GM12865 (cell line): ENCODE data around the gene C2CD2.

Source experiments
- DNase-seq: peaks from one replicate; pipeline ENCODE4 v3.0.0; 2010; ENCODE audit warnings: low read depth
- H3K4me3 ChIP-seq: 2 replicates; pipeline ENCODE4 v1.5.1; 2011; ENCODE audit warnings: mild to moderate bottlenecking, low read depth, low read length, control low read depth
- TF ChIP-seq, protein P1 (sequence below): IDR thresholded peaks from 2 replicates; pipeline ENCODE4 v1.5.1; 2011; ENCODE audit warnings: low read length, control low read depth, low read depth, inconsistent platforms; ENCODE audit not compliant: insufficient read depth; ENCODE audit errors: missing control alignments

Gene C2CD2

DNA sequence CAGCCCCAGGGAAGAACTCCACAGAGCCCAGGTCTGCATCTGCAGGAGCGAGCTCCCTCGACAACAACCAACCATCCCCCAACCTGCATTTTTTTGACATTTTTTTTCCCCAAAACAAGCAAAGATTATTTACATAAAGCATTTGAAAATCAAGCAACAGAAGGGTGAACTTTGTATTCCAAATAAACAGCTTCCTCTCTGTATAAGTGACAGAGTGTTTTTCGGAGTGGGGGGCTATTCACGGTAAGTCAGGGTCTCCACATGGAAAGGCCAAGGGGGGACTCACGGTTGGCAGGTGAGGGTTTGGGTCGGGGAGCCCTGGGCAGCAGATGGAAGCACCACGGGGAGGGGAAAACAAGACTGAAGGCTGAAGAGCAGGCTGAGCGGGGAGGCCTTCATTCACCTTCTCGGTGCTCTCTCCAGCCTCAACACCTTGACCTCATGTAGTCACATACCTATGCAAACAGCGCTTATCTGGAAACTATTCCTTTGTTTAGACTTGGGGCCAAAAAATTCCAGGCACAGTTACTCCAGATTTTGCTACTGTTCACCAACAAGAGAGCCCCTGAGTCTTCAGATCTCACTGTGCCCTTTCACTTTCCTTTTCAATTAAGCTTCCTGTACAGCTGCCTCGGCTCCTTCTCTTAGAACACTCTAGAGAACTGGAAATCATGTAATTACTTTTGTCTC, 27.6 kb downstream of the C2CD2 start:
- H3K4me3 ChIP-seq: peak overlapping the region; percentile 92
- peak; percentile 78 for DNase-seq

DNA sequence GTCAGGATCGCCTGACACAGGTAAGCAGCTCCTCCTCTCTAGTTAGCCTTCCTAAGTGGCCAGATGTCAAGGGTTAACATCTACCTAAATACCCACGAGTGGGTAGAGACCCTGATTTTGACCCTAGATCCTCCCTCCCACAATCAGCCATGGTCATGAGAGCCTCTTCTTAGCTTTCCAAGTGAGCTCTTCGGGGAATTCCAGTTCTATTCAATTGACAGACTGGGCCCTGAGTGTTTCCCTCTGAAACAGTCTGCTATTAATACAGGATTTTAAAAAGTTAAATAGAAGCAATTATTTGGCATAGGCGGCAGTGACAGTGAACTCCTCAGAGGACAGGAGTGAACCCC, 28.1 kb downstream of the C2CD2 start:
- no peak for DNase-seq
- TF ChIP-seq, protein P1, sequence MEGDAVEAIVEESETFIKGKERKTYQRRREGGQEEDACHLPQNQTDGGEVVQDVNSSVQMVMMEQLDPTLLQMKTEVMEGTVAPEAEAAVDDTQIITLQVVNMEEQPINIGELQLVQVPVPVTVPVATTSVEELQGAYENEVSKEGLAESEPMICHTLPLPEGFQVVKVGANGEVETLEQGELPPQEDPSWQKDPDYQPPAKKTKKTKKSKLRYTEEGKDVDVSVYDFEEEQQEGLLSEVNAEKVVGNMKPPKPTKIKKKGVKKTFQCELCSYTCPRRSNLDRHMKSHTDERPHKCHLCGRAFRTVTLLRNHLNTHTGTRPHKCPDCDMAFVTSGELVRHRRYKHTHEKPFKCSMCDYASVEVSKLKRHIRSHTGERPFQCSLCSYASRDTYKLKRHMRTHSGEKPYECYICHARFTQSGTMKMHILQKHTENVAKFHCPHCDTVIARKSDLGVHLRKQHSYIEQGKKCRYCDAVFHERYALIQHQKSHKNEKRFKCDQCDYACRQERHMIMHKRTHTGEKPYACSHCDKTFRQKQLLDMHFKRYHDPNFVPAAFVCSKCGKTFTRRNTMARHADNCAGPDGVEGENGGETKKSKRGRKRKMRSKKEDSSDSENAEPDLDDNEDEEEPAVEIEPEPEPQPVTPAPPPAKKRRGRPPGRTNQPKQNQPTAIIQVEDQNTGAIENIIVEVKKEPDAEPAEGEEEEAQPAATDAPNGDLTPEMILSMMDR: no peak
- peak overlapping the region; percentile 92 for H3K4me3 ChIP-seq

More for the DNA sequence above, 27.6 kb downstream of the C2CD2 start:
- TF ChIP-seq, protein P1: no peak

DNA sequence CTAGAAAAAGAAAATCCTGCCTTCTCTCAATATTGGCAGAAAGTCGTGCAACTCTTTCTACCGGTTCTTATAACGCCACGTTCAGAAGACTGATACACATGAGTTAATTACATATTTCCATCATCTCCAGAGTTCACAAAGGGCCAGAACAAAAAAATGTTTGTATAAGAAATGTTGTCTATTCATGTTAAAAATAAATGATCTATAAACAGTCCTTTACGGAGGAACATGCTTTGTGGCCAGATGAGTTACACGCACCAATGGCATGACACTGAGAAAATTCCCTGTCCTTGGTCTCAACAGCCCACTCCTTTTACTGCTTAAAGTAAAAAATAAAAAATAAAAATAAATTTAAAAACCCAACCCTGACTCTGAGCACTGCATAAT, 29.5 kb downstream of the C2CD2 start:
- TF ChIP-seq, protein P1: no peak
- DNase-seq: no peak
- peak overlapping the region; percentile 10; the same call in 1 of the 2 replicates for H3K4me3 ChIP-seq

DNA sequence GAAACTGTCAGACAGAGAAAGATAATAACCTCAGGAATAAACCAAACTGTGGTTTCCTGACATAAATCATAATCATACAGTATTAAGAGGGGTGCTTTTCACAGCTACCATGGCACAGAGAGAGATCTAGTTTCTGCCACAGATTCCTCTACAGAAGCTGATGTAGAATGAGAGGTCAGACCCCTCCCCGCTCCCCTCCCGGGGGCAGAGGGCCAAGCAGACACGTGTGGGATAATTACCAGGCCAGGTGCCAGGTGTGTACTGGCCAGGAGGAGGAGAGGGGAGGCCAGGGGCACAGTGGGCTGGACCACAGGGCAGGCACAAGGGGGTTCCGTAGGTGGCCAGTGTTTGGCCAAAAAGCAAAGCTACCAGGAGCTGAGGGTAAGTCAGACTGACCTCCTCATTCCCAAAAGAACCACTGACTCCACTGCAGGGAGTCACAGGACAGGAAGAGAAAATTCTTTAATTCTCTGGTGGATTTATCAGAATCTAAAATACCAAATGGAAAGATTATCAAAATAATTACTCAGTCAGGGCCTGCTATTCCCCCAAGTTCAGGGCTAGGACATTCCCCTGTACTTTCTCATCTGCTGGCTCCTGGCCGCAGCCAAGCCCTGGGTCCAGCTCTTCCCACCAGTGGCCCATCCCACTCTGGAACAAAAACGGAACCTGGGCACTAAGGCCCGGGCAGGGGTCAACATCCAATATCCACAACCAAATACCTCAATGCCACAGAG, 30.0 kb downstream of the C2CD2 start:
- H3K4me3 ChIP-seq: no peak overlapping the region
- DNase-seq: no peak
- TF ChIP-seq, protein P1: no peak

DNA sequence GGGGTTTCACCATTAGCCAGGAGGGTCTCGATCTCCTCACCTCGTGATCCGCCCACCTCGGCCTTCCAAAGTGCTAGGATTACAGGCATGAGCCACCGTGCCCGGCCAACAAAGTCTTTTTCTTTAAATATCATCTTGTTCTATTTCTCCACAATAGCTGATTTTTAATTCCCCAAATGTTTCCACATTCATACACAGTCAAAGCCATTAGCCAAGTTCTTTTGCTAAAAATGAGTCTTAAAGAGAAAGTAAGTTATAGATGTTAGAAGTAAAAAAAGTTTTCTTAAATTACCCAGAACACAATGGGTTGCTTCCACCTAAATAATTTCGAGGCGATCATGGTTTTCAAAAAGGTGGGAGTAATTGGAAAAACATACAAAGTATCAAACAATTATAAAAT, 30.6 kb downstream of the C2CD2 start:
- no peak for DNase-seq
- H3K4me3 ChIP-seq: no peak overlapping the region
- TF ChIP-seq, protein P1: no peak

DNA sequence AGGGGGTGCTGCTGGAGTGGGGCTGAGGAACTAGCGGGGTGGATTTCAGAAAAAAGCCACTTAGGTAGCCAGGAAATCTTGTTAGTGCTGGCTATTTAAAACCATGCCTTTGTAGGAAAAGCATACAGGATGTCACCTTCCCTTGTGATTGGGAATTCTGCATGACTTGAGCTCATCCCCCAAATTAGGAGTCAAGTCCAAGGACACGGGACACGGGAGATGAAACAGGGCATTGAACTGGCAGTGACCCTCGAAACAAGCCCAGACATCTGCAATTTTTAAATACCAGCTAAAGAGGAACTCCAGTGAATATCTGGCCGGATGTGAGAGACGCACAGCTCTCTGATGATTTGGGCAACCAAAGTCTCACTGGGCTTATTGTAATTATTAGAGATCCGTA, 32.8 kb downstream of the C2CD2 start:
- no peak for DNase-seq
- TF ChIP-seq, protein P1: no peak
- H3K4me3 ChIP-seq: no peak overlapping the region
